Measurements from ENCODE around the gene SYVN1.

Gene SYVN1

GRCh38 chr11:65084598-65085375 lies 49.5 kb downstream of the SYVN1 start (continued):
- TF ChIP-seq ZNF549 (tag by site-specific recombination; IDR thresholded peaks at IDR 0.05): no peak

- Histone ChIP-seq H3K9me3 (ENCODE audit: control insufficient read depth, insufficient read depth, low read depth, low read length) (no peaks in the 10 kb centered on the region), H3K4me1 (ENCODE audit: control insufficient read depth, insufficient read depth, low read length) (peaks cover 3% of the 10 kb centered on the region; the same call in 1 of the 2 replicates), H3K36me3 (ENCODE audit: control insufficient read depth in 2 of 2, insufficient read depth in 1 of 2, low read length in 2 of 2) (peaks cover 5 to 78% of the 10 kb centered on the region in 2 experiments; a peak in 2 of 3 replicates), H3K27ac (ENCODE audit: extremely low read depth, low read depth, low read length) (peak within 1 kb of the TSS; percentile 81), H3K4me3 (ENCODE audit: low read depth, low read length) (peak within 1 kb of the TSS; percentile 92)
- ChIA-PET POLR2A (interaction anchor here (0.6 to 2.0 kb wide), 7 partner anchors 13 to 43 kb away, joined by 3 to 13 read pairs (median 3); partner anchors contain the start of genes FAU, MRPL49, SAC3D1 and TM7SF2), CTCF (interaction anchor here (0.5 to 1.4 kb wide), 6 partner anchors 43 to 275 kb away, joined by 3 to 5 read pairs (median 4); partner anchors contain the start of genes DPF2 and SAC3D1)
- TF ChIP-seq ZNF639 (tag by site-specific recombination; IDR thresholded peaks at IDR 0.05) (peak; percentile 65), ZFP3 (tag by site-specific recombination; IDR thresholded peaks at IDR 0.05; ENCODE audit: low read depth) (no peak), BCL6B (tag by site-specific recombination; IDR thresholded peaks at IDR 0.05) (no peak), ZNF837 (tag by site-specific recombination; IDR thresholded peaks at IDR 0.05) (no peak), KLF1 (tag by site-specific recombination; IDR thresholded peaks at IDR 0.05) (peak; percentile 73), GLIS1 (tag by site-specific recombination; IDR thresholded peaks at IDR 0.05) (peak; percentile 23; the same call in 1 of the 2 replicates), ZNF843 (tag by site-specific recombination; IDR thresholded peaks at IDR 0.05) (peak; percentile 52), ZNF600 (tag by site-specific recombination; IDR thresholded peaks at IDR 0.05) (no peak), KLF17 (tag by site-specific recombination; IDR thresholded peaks at IDR 0.05) (peak; percentile 73), SP7 (tag by site-specific recombination; IDR thresholded peaks at IDR 0.05) (peak; percentile 65; the same call in 1 of the 2 replicates), ZNF701 (tag by site-specific recombination; IDR thresholded peaks at IDR 0.05) (no peak), ZNF324 (tag by site-specific recombination; IDR thresholded peaks at IDR 0.05) (no peak), ZNF521 (tag by site-specific recombination; IDR thresholded peaks at IDR 0.05) (no peak), ZBTB7A (tag by site-specific recombination; IDR thresholded peaks at IDR 0.05; ENCODE audit: low read depth) (0 out of 2 replicates have a peak, but pooled peaks have one; percentile 12), ZBTB11 (tag by site-specific recombination; conservative IDR thresholded peaks at IDR 0.05; ENCODE audit: low read depth) (peak; percentile 95), ZNF785 (tag by site-specific recombination; IDR thresholded peaks at IDR 0.05) (no peak), ZNF416 (tag by site-specific recombination; IDR thresholded peaks at IDR 0.05) (no peak), ZBTB10 (tag by site-specific recombination; IDR thresholded peaks at IDR 0.05) (peak; percentile 92), ZBTB21 (tag by site-specific recombination; IDR thresholded peaks at IDR 0.05) (peak; percentile 87), ZNF391 (tag by site-specific recombination; IDR thresholded peaks at IDR 0.05; ENCODE audit: borderline replicate concordance, low read depth) (peak; percentile 46; the same call in 1 of the 2 replicates), ZNF362 (tag by site-specific recombination; IDR thresholded peaks at IDR 0.05) (peak; percentile 91)
Measured at GRCh38 chr11:65083834-65084597, 50.3 kb downstream of the SYVN1 start, which contains the start of the genes CDCA5 and ZFPL1. Gene CDCA5 (minus strand): TSS chr11:65084040. CDS start chr11:65083978, 62 bp downstream. Gene ZFPL1 (plus strand): TSS chr11:65084222. CDS start chr11:65084699, 477 bp downstream.

Measured in HEK293 (cell line).